Measurements from ENCODE around the gene PLS3.
A peak's percentile ranks its signal among the peaks of the same experiment; 100 is the strongest.

The PLS3 gene

GRCh38 chrX:115582616-115583495 is 21.9 kb downstream of the PLS3 start:
- H3K27me3 Mint-ChIP-seq, result peaks cover 33% of the 10 kb centered on the region
- H3K4me1 Mint-ChIP-seq (ENCODE audit: low read depth), result peaks cover 26% of the 10 kb centered on the region
- no peak overlapping the region for H3K4me3 Mint-ChIP-seq
- no peak for DNase-seq
- H3K27ac Mint-ChIP-seq, result no peak overlapping the region
- H3K9me3 Mint-ChIP-seq, result no peaks in the 10 kb centered on the region
- no peaks in the 10 kb centered on the region for H3K36me3 Mint-ChIP-seq (ENCODE audit: low read depth)

GRCh38 chrX:115583496-115584004 is 22.6 kb downstream of the PLS3 start:
- DNase-seq, result no peak

GRCh38 chrX:115584696-115585095 is 23.7 kb downstream of the PLS3 start:
- no peaks in the 10 kb centered on the region for H3K36me3 Mint-ChIP-seq (ENCODE audit: low read depth)
- no peaks in the 10 kb centered on the region for H3K9me3 Mint-ChIP-seq
- DNase-seq, result no peak
- no peak overlapping the region for H3K27ac Mint-ChIP-seq
- peaks cover 37% of the 10 kb centered on the region for H3K27me3 Mint-ChIP-seq
- no peak overlapping the region for H3K4me3 Mint-ChIP-seq
- peaks cover 20% of the 10 kb centered on the region for H3K4me1 Mint-ChIP-seq (ENCODE audit: low read depth)

More at GRCh38 chrX:115583496-115584004, 22.6 kb downstream of the PLS3 start:
- H3K9me3 Mint-ChIP-seq, result no peaks in the 10 kb centered on the region
- no peak overlapping the region for H3K4me3 Mint-ChIP-seq
- H3K36me3 Mint-ChIP-seq (ENCODE audit: low read depth), result no peaks in the 10 kb centered on the region
- peaks cover 33% of the 10 kb centered on the region for H3K27me3 Mint-ChIP-seq
- H3K27ac Mint-ChIP-seq, result peak overlapping the region; percentile 53
- peaks cover 26% of the 10 kb centered on the region for H3K4me1 Mint-ChIP-seq (ENCODE audit: low read depth)

GRCh38 chrX:115588179-115588578 is 27.2 kb downstream of the PLS3 start:
- Mint-ChIP-seq H3K4me1 (ENCODE audit: low read depth) (peaks cover 10% of the 10 kb centered on the region), H3K36me3 (ENCODE audit: low read depth) (no peaks in the 10 kb centered on the region), H3K27me3 (peaks cover 40% of the 10 kb centered on the region), H3K9me3 (no peaks in the 10 kb centered on the region), H3K27ac (no peak overlapping the region), H3K4me3 (no peak overlapping the region)
- DNase-seq, result no peak

- no peaks in the 10 kb centered on the region for H3K36me3 Mint-ChIP-seq (ENCODE audit: low read depth)
- DNase-seq, result no peak
- H3K4me1 Mint-ChIP-seq (ENCODE audit: low read depth), result peaks cover 2% of the 10 kb centered on the region
- H3K9me3 Mint-ChIP-seq, result no peaks in the 10 kb centered on the region
- H3K27ac Mint-ChIP-seq, result no peak overlapping the region
- H3K27me3 Mint-ChIP-seq, result peaks cover 39% of the 10 kb centered on the region
- no peak overlapping the region for H3K4me3 Mint-ChIP-seq
Observed at GRCh38 chrX:115589419-115589818, 28.4 kb downstream of the PLS3 start.

GRCh38 chrX:115591420-115591819 is 30.4 kb downstream of the PLS3 start:
- H3K9me3 Mint-ChIP-seq, result no peaks in the 10 kb centered on the region
- no peak overlapping the region for H3K27ac Mint-ChIP-seq
- no peaks in the 10 kb centered on the region for H3K36me3 Mint-ChIP-seq (ENCODE audit: low read depth)
- H3K4me3 Mint-ChIP-seq, result no peak overlapping the region
- DNase-seq, result no peak
- H3K4me1 Mint-ChIP-seq (ENCODE audit: low read depth), result no peaks in the 10 kb centered on the region
- H3K27me3 Mint-ChIP-seq, result peaks cover 51% of the 10 kb centered on the region

- Mint-ChIP-seq H3K4me1 (ENCODE audit: low read depth) (no peaks in the 10 kb centered on the region), H3K27ac (no peak overlapping the region), H3K4me3 (no peak overlapping the region), H3K9me3 (no peaks in the 10 kb centered on the region), H3K36me3 (ENCODE audit: low read depth) (no peaks in the 10 kb centered on the region), H3K27me3 (peaks cover 54% of the 10 kb centered on the region)
- DNase-seq, result no peak
Observed at GRCh38 chrX:115591856-115592842, 31.2 kb downstream of the PLS3 start.

GRCh38 chrX:115592997-115593734 is 32.2 kb downstream of the PLS3 start:
- Mint-ChIP-seq H3K36me3 (ENCODE audit: low read depth) (no peaks in the 10 kb centered on the region), H3K27me3 (peaks cover 61% of the 10 kb centered on the region), H3K4me3 (no peak overlapping the region), H3K4me1 (ENCODE audit: low read depth) (no peaks in the 10 kb centered on the region), H3K27ac (no peak overlapping the region), H3K9me3 (no peaks in the 10 kb centered on the region)
- no peak for DNase-seq

- Mint-ChIP-seq H3K27me3 (peaks cover 55% of the 10 kb centered on the region), H3K4me1 (ENCODE audit: low read depth) (no peaks in the 10 kb centered on the region), H3K27ac (no peak overlapping the region), H3K4me3 (no peak overlapping the region), H3K9me3 (no peaks in the 10 kb centered on the region), H3K36me3 (ENCODE audit: low read depth) (no peaks in the 10 kb centered on the region)
- DNase-seq, result no peak
Observed at GRCh38 chrX:115595049-115595448, 34.1 kb downstream of the PLS3 start.

- peaks cover 61% of the 10 kb centered on the region for H3K27me3 Mint-ChIP-seq
- H3K27ac Mint-ChIP-seq, result no peak overlapping the region
- H3K4me1 Mint-ChIP-seq (ENCODE audit: low read depth), result no peaks in the 10 kb centered on the region
- DNase-seq, result no peak
- no peaks in the 10 kb centered on the region for H3K36me3 Mint-ChIP-seq (ENCODE audit: low read depth)
- H3K4me3 Mint-ChIP-seq, result no peak overlapping the region
- H3K9me3 Mint-ChIP-seq, result no peaks in the 10 kb centered on the region
Observed at GRCh38 chrX:115598556-115598955, 37.6 kb downstream of the PLS3 start.

- DNase-seq, result no peak
- H3K9me3 Mint-ChIP-seq, result no peaks in the 10 kb centered on the region
- H3K4me1 Mint-ChIP-seq (ENCODE audit: low read depth), result no peaks in the 10 kb centered on the region
- H3K27me3 Mint-ChIP-seq, result peaks cover 44% of the 10 kb centered on the region
- no peaks in the 10 kb centered on the region for H3K36me3 Mint-ChIP-seq (ENCODE audit: low read depth)
- no peak overlapping the region for H3K27ac Mint-ChIP-seq
- no peak overlapping the region for H3K4me3 Mint-ChIP-seq
Observed at GRCh38 chrX:115602308-115602707, 41.3 kb downstream of the PLS3 start.

GRCh38 chrX:115602729-115603389 is 41.9 kb downstream of the PLS3 start:
- DNase-seq, result no peak
- Mint-ChIP-seq H3K36me3 (ENCODE audit: low read depth) (no peaks in the 10 kb centered on the region), H3K4me1 (ENCODE audit: low read depth) (no peaks in the 10 kb centered on the region), H3K9me3 (no peaks in the 10 kb centered on the region), H3K4me3 (no peak overlapping the region), H3K27ac (no peak overlapping the region), H3K27me3 (peaks cover 41% of the 10 kb centered on the region)

- no peak for DNase-seq
- H3K27ac Mint-ChIP-seq, result no peak overlapping the region
- peaks cover 42% of the 10 kb centered on the region for H3K27me3 Mint-ChIP-seq
- no peak overlapping the region for H3K4me3 Mint-ChIP-seq
- no peaks in the 10 kb centered on the region for H3K36me3 Mint-ChIP-seq (ENCODE audit: low read depth)
- H3K4me1 Mint-ChIP-seq (ENCODE audit: low read depth), result no peaks in the 10 kb centered on the region
- H3K9me3 Mint-ChIP-seq, result no peaks in the 10 kb centered on the region
Observed at GRCh38 chrX:115603534-115604074, 42.6 kb downstream of the PLS3 start.
